Activated CD4-positive, alpha-beta T cell treated with anti-CD3 and anti-CD28 coated beads for 24 hours (primary cell): ENCODE data around the gene LMLN.
"Not testable (repeated sequence)": the region's sequence is repeated elsewhere in the genome, so short reads cannot be mapped to it uniquely, and the experiment has no call there.

ENCODE experiments used
- DNase-seq, 2 donors: peaks; one replicate each; pipeline ENCODE4 v3.0.0-alpha.2; 2020; ENCODE audit warnings: low read depth in 2 of 2

LMLN gene

GRCh38 chr3:198025644-198026043 is 65.6 kb downstream of the LMLN start:
- DNase-seq, result no peak

GRCh38 chr3:198026620-198027019 is 66.6 kb downstream of the LMLN start:
- DNase-seq, result no peak

DNA sequence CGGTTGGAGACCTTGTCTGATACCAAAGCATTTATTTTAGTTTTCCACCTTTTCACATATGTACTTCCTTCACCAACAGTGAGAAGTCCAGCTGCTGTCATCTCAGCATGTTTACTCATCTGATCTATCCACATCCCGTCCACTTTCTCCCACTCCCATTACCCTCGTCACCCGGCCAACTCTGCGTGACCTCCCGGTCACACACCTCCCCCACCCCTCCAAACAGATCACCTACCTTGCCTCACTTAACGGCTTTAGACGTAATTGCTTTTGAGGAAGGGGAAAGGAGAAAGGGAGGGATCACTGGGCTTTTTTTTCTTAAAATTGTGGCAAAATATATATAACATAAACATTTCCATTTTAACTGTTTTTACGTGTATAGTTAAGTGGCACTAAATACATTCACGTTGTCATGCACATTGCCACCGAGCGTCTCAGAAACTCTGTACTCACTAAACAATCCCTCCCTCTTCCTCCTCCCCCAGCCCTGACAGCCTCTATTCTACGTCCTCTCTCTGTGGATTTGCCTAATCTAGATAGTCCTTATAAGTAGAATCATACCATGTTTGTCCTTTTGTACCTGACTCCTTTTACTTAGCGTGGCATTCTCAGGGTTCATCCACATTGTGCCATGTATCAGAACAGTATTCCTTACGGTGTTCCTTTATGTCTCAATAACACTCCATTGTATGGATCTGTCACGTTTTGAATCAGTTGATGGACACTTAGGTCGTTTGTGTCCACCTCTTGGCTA is 67.2 kb downstream of the LMLN start:
- DNase-seq, result no peak

DNA sequence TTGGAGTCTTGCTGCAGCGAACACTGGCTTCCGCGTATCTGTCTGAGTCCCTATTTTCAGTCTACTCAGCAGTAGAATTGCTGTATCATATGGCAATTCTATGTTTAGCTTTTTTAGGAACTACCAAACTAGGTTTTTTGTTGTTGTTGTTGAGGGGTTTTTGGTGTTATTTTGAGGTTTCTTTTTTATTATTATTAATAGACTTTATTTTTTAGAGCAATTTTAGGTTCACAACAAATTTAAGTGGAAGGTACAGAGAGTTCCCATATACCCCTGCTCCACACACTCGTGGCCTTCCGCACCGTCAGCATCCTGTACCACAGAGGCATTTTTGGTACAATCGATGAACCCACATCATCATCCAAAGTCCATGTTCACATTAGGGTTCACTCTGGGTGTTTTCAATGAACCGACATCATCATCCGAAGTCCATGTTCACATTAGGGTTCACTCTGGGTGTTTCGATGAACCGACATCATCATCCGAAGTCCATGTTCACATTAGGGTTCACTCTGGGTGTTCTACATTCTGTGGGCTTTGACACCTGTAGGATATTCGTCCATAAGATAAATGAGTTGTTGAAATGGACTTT is 67.9 kb downstream of the LMLN start:
- no peak for DNase-seq

DNA sequence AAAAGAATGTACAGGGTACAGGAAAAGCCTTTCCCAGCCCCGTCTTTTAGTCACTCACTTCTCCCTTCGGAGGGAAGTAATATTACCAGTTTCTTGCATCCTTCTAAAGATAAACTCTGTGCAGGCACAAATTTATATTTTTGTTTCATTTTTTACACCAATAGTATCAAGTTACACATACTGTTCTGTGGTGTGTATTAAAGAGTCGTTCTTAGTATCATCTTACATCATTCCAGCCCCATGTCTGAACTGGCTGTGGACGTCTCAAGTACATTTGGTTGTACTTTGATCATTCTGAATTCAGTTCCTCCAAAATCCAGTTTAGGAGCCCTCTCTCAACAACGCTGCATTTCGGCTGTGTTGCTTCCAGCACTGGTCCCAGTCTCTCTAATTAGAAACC is 68.7 kb downstream of the LMLN start:
- DNase-seq, result no peak

DNA sequence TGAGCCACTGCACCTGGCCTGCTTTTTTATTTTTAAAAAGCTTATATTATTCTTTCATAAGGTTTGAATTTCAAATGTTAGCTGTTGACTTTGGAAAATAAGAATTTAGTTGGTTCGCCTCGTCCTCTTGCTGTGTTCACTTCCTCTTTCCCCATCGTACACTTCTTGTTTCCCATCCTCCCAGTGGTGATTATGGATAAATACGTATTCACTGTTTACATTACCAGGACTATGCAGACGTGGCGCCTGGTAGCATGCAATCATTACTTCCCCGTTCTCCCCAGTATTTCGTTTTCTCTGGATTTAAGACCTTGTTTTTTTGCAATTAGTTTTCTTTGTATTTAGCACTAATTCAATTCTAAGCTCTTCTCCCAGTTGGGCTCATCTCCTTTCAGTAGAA is 70.1 kb downstream of the LMLN start:
- no peak for DNase-seq

- no peak for DNase-seq
Observed at GRCh38 chr3:198030726-198031125, 70.7 kb downstream of the LMLN start.

DNA sequence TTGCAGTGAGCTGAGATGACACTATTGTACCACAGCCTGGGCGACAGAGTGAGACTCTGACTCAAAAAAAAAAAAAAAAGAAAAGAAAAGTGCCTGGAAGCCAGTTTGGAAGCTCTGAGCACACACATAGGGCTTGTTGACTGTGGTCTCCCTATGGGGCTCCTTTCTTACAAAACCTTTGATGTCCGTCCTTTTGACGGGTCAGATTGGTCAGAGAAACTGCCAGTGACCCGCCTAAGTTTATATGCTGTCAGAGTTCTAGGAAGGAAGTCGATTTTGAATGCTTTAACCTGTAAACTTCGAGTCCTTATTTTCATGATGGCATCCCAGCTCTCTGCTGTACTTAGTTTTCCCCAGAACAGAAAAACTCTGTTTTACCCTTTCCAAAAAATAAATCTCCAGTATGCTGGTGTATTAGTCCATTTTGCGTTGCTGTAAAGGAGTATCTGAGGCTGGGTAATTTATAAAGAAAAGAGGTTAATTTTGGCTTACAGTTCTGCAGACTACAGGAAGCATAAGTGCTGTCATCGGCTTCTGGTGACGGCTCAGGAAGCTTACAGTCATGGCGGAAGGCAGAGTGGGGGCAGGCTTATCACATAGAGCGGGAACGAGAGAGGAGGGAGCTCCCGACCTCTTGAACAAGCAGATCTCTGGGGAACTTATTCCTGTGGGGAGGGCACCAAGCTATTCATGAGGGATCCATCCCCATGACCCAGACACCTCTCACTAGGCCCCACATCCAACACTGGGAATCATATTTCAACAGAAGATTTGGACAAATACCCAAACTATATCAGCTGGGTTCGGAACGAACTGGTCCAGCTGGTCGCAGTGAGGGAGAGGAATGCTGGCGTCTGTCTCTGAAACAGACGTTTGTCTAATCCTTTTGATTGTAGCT is 72.3 kb downstream of the LMLN start:
- no peak for DNase-seq

DNA sequence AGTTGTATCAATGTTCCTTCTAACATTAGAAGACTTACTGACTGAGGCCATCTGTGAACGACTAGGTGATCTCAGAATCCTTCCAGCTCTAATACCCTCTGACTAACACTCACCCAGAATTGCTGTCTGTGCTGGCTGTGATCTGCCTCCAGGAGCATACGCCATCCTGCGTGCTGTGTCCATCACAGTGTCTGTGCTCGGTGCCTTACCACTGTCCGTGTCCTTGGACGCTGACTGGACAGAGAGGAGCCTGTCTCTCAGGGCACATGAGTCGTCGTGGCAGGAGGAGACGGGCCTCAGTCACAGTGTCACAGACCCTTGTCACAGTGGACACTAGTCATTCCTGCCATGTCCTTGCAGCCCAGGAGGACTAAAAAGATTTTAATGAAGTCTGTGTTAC is 83.1 kb downstream of the LMLN start:
- DNase-seq, result no peak

- DNase-seq, result no peak
Observed at GRCh38 chr3:198046120-198046857, 86.3 kb downstream of the LMLN start.

DNA sequence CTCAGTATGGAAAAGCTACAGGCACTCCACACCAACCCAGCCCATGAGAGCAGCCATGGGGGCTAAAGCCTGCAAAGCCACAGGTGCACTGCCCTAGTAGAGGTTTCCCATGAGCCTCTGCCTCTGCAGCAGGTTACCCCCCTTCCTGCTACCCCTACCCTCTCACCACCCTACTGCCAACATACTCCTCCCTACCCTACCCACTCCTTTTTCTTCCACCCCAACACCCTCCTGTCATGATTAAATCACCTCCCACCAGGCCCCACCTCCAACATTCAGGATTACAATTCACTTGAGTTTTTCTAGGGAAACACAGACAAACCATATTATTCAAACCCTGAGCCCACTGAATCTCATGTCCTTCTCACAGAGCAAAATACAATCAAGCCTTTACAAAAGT is 88.4 kb downstream of the LMLN start:
- no peak for DNase-seq

GRCh38 chr3:198051836-198052235 is 91.8 kb downstream of the LMLN start:
- no peak for DNase-seq

- DNase-seq, result not testable (repeated sequence)
Observed at GRCh38 chr3:198053462-198053861, 93.4 kb downstream of the LMLN start.

DNA sequence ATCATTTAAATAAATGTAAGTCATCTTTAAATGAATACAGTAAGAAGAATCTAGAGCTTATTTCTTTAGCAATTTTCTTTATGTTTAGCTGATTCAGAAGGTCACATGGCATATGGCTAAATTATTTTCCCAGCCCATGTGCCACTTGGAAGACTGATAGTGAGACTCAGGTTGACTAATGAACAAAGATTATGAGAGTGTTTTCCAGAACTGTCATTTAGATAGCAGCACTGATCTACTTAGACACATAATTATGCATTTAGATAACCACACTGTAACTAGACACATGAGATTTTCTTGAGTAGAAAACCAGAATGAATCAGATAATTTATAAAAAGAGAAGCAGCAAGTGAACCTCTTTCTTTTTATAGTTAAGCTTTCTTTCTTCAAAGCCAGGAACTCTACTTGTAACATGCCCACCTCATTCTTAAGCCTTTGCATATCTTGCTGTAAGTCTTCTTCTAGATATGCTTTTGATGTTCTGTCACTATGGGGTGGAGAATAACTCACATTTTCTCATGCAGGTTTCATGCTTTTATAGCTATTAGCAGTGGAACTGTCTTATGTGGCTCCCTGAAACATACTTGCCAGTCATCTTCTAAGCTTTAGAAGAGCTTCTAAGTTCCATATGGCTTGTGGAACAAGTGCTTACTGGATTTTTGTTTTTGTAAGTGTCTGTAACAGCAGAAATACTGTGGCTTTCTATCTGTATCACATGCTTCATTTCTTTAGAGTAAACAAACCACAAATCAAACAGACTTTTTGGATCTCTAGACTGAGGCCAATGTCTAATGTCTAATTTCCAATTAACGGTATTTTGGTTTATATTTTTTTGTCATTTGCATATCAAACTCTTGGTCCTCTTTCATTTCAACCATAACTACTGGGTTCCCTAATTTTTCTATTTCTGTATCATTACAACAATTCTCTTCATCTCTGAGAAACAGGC is 101.4 kb downstream of the LMLN start:
- DNase-seq, result no peak

DNA sequence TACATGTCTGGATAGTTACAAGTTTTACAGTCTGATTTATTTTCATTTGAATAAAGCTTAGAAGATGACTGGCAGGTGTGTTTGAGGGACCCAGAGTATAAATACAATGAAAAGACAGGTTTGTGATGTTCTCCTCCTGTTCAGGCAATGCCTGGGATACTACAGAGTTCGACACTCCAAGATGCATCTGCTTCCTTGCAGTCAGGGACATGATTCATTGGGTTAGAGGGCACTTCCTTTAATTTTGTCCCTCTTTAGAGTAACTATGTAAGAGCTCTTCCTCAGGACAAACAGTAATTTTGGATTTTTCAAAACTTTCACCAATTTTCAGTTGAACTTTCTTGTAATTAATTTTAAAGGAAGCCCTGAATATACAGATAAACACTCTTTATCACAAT is 102.0 kb downstream of the LMLN start:
- DNase-seq, result no peak

- no peak for DNase-seq
Observed at GRCh38 chr3:198064420-198064819, 104.4 kb downstream of the LMLN start.

DNA sequence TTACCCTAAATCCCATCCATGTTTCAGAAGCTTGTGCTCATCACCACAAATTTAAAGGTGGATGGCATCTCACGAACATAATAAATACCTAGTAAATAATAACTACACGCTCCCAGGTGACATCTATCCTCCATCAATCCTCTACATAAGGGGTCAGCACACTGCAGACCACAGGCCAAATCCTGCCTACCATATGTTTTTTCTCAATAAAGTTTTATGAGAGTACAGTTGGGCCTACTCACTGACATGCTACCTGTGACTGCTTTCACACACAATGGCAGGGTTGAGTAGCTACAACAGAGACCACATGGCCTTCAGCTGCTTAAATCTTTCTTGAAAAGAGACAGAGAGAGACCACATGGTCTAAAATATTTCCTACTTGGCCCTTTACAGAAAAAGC is 105.9 kb downstream of the LMLN start:
- no peak for DNase-seq

DNA sequence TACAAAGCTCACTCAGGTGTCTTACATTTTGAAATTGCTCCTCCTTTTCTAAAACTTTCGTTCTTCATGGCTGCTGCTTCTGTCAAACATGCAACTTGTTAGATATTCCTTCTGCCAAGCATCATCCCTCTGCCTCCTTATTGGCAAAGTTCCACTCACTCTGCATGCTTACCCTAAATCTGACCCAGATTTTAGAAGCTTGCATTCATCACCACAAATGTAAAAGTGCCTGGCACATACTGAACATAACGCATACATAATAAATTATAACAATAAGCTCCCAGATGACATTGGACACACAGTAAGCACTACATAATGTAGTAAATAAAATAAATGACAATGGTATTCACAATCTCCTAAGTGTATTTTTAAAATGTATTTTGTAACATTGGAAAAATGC is 107.4 kb downstream of the LMLN start:
- DNase-seq, result no peak

GRCh38 chr3:198070871-198071270 is 110.9 kb downstream of the LMLN start:
- no peak for DNase-seq

DNA sequence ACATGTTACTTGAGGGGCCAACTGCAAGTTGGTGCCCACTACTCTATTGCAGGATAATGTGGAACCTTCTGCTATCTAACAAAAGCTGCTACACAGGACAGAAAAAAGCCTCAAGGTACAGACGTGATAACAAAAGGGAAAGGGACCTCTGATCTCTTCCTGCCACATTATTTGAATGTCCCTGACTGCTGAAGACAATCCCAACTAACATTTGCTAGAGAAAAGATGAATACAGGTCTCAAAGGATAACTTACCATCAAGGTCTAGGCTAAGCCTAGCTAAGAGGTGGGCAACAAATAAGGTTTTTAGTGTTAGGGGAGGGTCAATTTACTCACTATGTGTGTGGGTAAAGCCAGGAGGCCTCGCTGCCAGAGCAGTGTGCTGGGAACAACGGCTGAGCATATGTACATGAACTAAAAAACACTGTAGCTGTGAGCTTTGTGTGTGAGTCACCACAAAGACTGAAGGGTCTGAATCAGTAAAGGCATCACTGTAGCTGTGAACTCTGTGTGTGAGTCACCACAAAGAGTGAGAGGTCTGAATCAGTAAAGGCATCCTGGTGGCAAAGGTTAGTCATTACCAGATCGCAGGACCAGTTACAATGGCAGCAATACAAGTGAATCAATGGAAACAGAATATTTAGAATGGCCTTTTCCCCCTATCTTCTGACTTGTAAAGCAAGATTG is 111.7 kb downstream of the LMLN start:
- DNase-seq, result peak; percentile 31 to 47
